Chondrocyte (in vitro differentiated cells): Measurements from ENCODE around the gene DESI2. TPM values are rescaled to one million over a fixed set of nuclear protein-coding genes. Genes with fewer than 3 reads are reported as not detected.

Experiments used
- DNase-seq: peaks from one replicate; pipeline ENCODE4 v3.0.0; 2021; ENCODE audit warnings: mixed read lengths, low spot score
- H3K27ac Mint-ChIP-seq: one replicate; pipeline ENCODE4 v1.8.0; 2021; ENCODE audit warnings: mild to moderate bottlenecking, moderate library complexity, mixed read lengths; ENCODE audit not compliant: unreplicated experiment
- H3K27me3 Mint-ChIP-seq: 2 replicates; pipeline ENCODE4 v1.8.0; 2021; ENCODE audit warnings: low read depth, mixed read lengths
- H3K36me3 Mint-ChIP-seq: 2 replicates; pipeline ENCODE4 v1.8.0; 2021; ENCODE audit warnings: low read depth, mixed read lengths
- H3K4me1 Mint-ChIP-seq: 2 replicates; pipeline ENCODE4 v1.8.0; 2021; ENCODE audit warnings: low read depth, mild to moderate bottlenecking, mixed read lengths
- H3K4me3 Mint-ChIP-seq: one replicate; pipeline ENCODE4 v1.8.0; 2021; ENCODE audit warnings: mild to moderate bottlenecking, moderate library complexity, mixed read lengths; ENCODE audit not compliant: unreplicated experiment
- H3K9me3 Mint-ChIP-seq: 2 replicates; pipeline ENCODE4 v1.8.0; 2021; ENCODE audit warnings: low read depth, mixed read lengths
- total RNA-seq: library from RNA; stranded (reverse); gene quantifications from 3 replicates; pipeline ENCODE4 v1.2.1, GENCODE V29; 2021
- TF ChIP-seq, protein P1 (sequence below): fragments of 200-600 bp; sonication (generic); IDR thresholded peaks from 2 replicates; pipeline ENCODE4 v1.5.0; 2021; ENCODE audit warnings: antibody characterized with exemption, mild to moderate bottlenecking, moderate library complexity

DESI2 gene
- total RNA-seq, 1 donor from 2014 or later: 65.6 TPM

DNA sequence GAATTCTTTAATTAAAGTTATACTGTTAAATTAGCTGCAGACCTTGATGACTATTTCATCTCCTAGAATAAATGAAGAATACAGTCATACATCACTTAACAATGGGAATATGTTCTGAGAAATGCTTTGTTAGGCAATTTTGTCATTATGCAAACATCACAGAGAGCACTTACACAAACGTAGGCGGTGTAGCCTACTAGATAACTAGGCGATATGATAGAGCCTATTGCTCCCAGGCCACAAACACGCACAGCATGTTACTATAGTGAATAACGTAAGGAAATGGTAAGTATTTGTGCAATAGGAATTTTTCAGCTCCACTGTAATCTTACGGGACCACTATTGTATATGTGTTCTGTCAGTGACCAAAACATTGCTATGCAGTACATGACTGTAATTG is 37.6 kb upstream of the DESI2 start:
- no peak overlapping the region for H3K27ac Mint-ChIP-seq
- no peaks in the 10 kb centered on the region for H3K27me3 Mint-ChIP-seq
- H3K4me1 Mint-ChIP-seq: no peaks in the 10 kb centered on the region
- no peaks in the 10 kb centered on the region for H3K36me3 Mint-ChIP-seq
- no peak overlapping the region for H3K4me3 Mint-ChIP-seq
- TF ChIP-seq, protein P1, sequence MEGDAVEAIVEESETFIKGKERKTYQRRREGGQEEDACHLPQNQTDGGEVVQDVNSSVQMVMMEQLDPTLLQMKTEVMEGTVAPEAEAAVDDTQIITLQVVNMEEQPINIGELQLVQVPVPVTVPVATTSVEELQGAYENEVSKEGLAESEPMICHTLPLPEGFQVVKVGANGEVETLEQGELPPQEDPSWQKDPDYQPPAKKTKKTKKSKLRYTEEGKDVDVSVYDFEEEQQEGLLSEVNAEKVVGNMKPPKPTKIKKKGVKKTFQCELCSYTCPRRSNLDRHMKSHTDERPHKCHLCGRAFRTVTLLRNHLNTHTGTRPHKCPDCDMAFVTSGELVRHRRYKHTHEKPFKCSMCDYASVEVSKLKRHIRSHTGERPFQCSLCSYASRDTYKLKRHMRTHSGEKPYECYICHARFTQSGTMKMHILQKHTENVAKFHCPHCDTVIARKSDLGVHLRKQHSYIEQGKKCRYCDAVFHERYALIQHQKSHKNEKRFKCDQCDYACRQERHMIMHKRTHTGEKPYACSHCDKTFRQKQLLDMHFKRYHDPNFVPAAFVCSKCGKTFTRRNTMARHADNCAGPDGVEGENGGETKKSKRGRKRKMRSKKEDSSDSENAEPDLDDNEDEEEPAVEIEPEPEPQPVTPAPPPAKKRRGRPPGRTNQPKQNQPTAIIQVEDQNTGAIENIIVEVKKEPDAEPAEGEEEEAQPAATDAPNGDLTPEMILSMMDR: no peak
- H3K9me3 Mint-ChIP-seq: peaks cover 3% of the 10 kb centered on the region
- DNase-seq: no peak

DNA sequence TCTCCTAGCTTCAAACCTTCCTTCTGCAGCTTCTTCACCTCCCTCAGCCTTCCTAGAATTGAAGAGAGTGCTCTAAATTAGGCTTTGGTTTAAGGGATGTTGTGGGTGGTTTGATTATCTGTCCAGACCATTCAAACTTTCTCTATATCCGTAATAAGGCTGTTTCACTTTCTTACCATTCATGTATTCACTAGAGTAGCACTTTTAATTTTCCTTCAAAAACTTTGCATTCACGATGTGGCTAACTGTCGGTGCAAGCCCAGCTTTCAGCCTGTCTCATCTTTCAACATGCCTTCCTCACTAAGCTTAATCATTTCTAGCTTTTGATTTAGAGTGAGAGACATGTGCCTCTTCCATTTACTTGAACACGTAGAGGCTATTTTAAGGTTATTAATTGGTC is 26.2 kb upstream of the DESI2 start:
- H3K27me3 Mint-ChIP-seq: no peaks in the 10 kb centered on the region
- no peak overlapping the region for H3K4me3 Mint-ChIP-seq
- DNase-seq: no peak
- H3K36me3 Mint-ChIP-seq: peaks cover 6% of the 10 kb centered on the region
- peaks cover 7% of the 10 kb centered on the region for H3K9me3 Mint-ChIP-seq
- no peaks in the 10 kb centered on the region for H3K4me1 Mint-ChIP-seq
- TF ChIP-seq, protein P1: no peak
- H3K27ac Mint-ChIP-seq: no peak overlapping the region

DNA sequence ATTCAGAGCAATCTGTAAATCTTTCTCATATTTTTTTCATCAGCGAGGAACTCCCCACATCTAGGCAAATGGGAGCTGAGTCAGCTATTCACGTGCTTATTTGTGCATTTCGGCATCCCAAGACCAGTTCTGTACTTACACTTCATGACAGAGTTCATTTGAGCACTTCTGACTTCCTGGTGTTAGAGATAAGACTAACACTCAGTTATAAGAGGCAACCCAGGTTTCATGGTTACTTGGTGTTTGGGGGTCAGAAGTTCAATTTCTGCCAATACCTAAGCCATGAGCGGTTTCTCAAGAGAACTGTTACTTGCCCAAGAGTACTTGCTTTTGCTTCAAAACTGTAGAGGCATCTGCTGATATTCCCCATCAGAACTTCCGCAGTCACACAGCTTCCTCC is 24.1 kb upstream of the DESI2 start:
- peaks cover 8% of the 10 kb centered on the region for H3K9me3 Mint-ChIP-seq
- H3K27ac Mint-ChIP-seq: no peak overlapping the region
- H3K27me3 Mint-ChIP-seq: no peaks in the 10 kb centered on the region
- H3K4me3 Mint-ChIP-seq: no peak overlapping the region
- H3K36me3 Mint-ChIP-seq: peaks cover 8% of the 10 kb centered on the region
- H3K4me1 Mint-ChIP-seq: no peaks in the 10 kb centered on the region
- TF ChIP-seq, protein P1: no peak
- no peak for DNase-seq

DNA sequence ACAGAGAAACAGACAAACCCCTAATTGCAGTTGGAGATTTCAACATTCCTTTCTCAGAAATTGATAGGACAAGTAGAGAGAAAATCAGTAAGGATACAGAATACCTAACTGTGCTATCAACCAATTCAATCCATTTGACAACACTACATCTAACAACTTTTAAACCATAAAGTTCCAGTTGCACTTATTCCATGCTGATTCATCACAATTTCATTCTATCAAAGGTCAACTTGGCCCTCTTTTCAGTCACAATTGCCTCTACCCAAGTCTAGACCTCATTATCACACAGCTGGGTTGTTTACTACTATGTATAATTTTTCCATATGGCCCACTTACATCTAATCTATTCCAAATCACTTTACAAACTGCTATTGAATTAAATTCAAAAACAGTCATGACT is 19.8 kb upstream of the DESI2 start:
- Mint-ChIP-seq H3K9me3 (peaks cover 6% of the 10 kb centered on the region), H3K27ac (no peak overlapping the region), H3K27me3 (no peaks in the 10 kb centered on the region), H3K4me3 (no peak overlapping the region), H3K36me3 (peaks cover 6% of the 10 kb centered on the region), H3K4me1 (no peaks in the 10 kb centered on the region)
- DNase-seq: no peak
- TF ChIP-seq, protein P1: no peak

DNA sequence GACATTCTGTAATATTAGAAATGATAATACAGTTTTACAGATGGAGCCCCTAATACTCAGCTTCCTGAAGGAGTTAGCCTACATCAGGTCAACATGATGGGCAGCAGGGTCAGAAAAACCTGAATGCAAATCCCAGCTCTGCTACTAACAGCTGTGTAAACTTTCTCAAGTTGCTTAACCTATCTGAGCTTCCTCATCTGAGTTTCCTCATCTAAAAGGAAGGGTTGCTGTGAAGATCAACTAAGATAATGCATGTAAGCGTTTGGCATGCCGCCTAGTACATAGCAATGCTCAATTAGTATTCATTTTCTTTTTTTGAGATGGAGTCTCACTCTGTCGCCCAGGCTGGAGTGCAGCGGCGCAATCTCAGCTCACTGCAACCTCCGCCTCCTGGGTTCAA is 18.4 kb upstream of the DESI2 start:
- peaks cover 6% of the 10 kb centered on the region for H3K36me3 Mint-ChIP-seq
- TF ChIP-seq, protein P1: no peak
- H3K9me3 Mint-ChIP-seq: peaks cover 6% of the 10 kb centered on the region
- no peak for DNase-seq
- H3K27ac Mint-ChIP-seq: no peak overlapping the region
- H3K27me3 Mint-ChIP-seq: no peaks in the 10 kb centered on the region
- no peak overlapping the region for H3K4me3 Mint-ChIP-seq
- H3K4me1 Mint-ChIP-seq: no peaks in the 10 kb centered on the region
